ENCODE measurements around the gene GALK1. TPM values are rescaled to one million over a fixed set of nuclear protein-coding genes. Genes with fewer than 3 reads are reported as not detected.
A peak's percentile ranks its signal among the peaks of the same experiment; 100 is the strongest.

GALK1 gene
- total and polyA plus RNA-seq, 9 of the 15 experiments (the other 6 are each of a cell fraction or from before 2014, with no cell fraction given), result 0.45 to 51.6 (median 17.4) TPM

- TF ChIP-seq BRD9 (IDR thresholded peaks at IDR 0.05; ENCODE audit: low read depth, partially characterized antibody) (peak; percentile 52), LEF1 (IDR thresholded peaks at IDR 0.05) (no peak), ZNF311 (CRISPR knock-in tag; IDR thresholded peaks at IDR 0.05) (peak; percentile 54; the same call in 1 of the 2 replicates), XRCC3 (IDR thresholded peaks at IDR 0.05) (no peak), ATF1 (CRISPR knock-in tag; IDR thresholded peaks at IDR 0.05) (peak; percentile 58), ATF1 (tag; IDR thresholded peaks at IDR 0.05) (peak; percentile 98), ZNF3 (CRISPR knock-in tag; IDR thresholded peaks at IDR 0.05) (no peak), KLF10 (CRISPR knock-in tag; IDR thresholded peaks at IDR 0.05) (peak; percentile 75; the same call in 1 of the 2 replicates), ATF7 (IDR thresholded peaks at IDR 0.05) (peak; percentile 86; the same call in 1 of the 2 replicates), ARID1B (IDR thresholded peaks at IDR 0.05) (0 out of 2 replicates have a peak, but pooled peaks have one; percentile 48), ZEB2 (IDR thresholded peaks at IDR 0.05) (no peak), ILK (tag; IDR thresholded peaks at IDR 0.05; ENCODE audit: borderline replicate concordance, low read depth) (no peak), HNRNPH1 (optimal IDR thresholded peaks at IDR 0.05; ENCODE audit: low read depth, low read length) (peak; percentile 55), PTTG1 (tag; IDR thresholded peaks at IDR 0.05; ENCODE audit: low read depth) (no peak), PHF21A (IDR thresholded peaks at IDR 0.05; ENCODE audit: borderline replicate concordance, low read depth) (0 out of 2 replicates have a peak, but pooled peaks have one; percentile 44), ZKSCAN3 (CRISPR knock-in tag; IDR thresholded peaks at IDR 0.05) (no peak), NFATC3 (IDR thresholded peaks at IDR 0.05) (no peak), CEBPB (tag; IDR thresholded peaks at IDR 0.05) (no peak), NR2C1 (IDR thresholded peaks at IDR 0.05) (no peak), NR2C1 (tag; IDR thresholded peaks at IDR 0.05) (no peak), XRCC4 (IDR thresholded peaks at IDR 0.05; ENCODE audit: extremely low read depth, insufficient read depth, insufficient read length) (no peak), SMARCA4 (IDR thresholded peaks at IDR 0.05) (no peak), GTF2F1 (IDR thresholded peaks at IDR 0.05; ENCODE audit: low read depth, low read length) (peak; percentile 98), JUN (IDR thresholded peaks at IDR 0.05; ENCODE audit: borderline replicate concordance, low read depth, low read length) (peak; percentile 21; the same call in 1 of the 2 replicates), JUN (CRISPR knock-in tag; IDR thresholded peaks at IDR 0.05; ENCODE audit: borderline replicate concordance) (peak; percentile 87; the same call in 1 of the 2 replicates), FOXO4 (CRISPR knock-in tag; IDR thresholded peaks at IDR 0.05) (peak; percentile 68; the same call in 1 of the 2 replicates), TCF15 (CRISPR knock-in tag; IDR thresholded peaks at IDR 0.05) (no peak), ILF3 (IDR thresholded peaks at IDR 0.05; ENCODE audit: borderline replicate concordance) (peak; percentile 97; the same call in 1 of the 2 replicates), SNRNP70 (optimal IDR thresholded peaks at IDR 0.05; ENCODE audit: low read depth, low read length) (no peak), ZNF766 (CRISPR knock-in tag; conservative IDR thresholded peaks at IDR 0.05) (peak; percentile 79; the same call in 1 of the 2 replicates), KAT7 (CRISPR knock-in tag; IDR thresholded peaks at IDR 0.05; ENCODE audit: borderline replicate concordance) (peak; percentile 91; the same call in 1 of the 2 replicates)
Measured at GRCh38 chr17:75779250-75779986, 14.4 kb upstream of the GALK1 start (continued).

Data from K562 (cell line).